ES-I3 (cell line): ENCODE results near the gene CNBP.
A peak's percentile ranks its signal among the peaks of the same experiment; 100 is the strongest.

Source experiments
- H3K36me3 ChIP-seq: 2 replicates; pipeline ENCODE4 v1.6.1; 2013; ENCODE audit warnings: mild to moderate bottlenecking, low read length, control low read depth, moderate library complexity; ENCODE audit not compliant: insufficient read depth
- H3K4me1 ChIP-seq: 2 replicates; pipeline ENCODE4 v1.6.1; 2013; ENCODE audit warnings: mild to moderate bottlenecking, control low read depth, low read length; ENCODE audit not compliant: insufficient read depth
- H3K9ac ChIP-seq: 2 replicates; pipeline ENCODE4 v1.6.1; 2013; ENCODE audit warnings: low read depth, mild to moderate bottlenecking, low read length, moderate library complexity
- H3K9me3 ChIP-seq: 2 replicates; pipeline ENCODE4 v1.6.1; 2013; ENCODE audit warnings: mild to moderate bottlenecking, low read length, moderate library complexity; ENCODE audit not compliant: control insufficient read depth, insufficient read depth

The CNBP gene

DNA sequence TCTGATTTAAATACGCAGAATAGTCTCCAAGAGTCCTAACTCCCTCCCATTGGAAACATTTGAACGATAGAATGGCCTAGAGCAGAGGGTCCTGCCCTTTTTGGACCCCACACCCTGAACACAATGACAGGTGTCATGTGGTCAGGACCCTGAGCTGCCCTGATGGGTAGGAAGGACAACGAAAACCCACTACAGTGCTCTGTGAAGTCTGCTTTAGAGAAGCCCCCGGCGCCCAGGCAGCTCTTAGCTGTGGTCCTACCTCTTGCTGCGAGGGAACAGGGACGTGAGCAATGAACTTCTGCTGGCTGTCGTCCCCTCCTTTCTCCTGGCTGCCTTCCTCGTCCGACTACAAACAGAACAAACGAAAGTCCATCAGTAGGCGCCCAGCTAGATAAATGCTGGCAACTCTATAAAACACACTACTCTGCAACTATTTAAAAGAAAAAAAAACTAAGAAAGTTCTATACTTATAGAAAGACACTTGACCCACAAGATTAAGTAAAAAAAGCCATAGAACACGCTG, 53.3 kb downstream of the CNBP start:
- Histone ChIP-seq H3K9ac (no peak overlapping the region), H3K4me1 (no peaks in the 10 kb centered on the region), H3K36me3 (peaks cover 25% of the 10 kb centered on the region), H3K9me3 (no peaks in the 10 kb centered on the region)

DNA sequence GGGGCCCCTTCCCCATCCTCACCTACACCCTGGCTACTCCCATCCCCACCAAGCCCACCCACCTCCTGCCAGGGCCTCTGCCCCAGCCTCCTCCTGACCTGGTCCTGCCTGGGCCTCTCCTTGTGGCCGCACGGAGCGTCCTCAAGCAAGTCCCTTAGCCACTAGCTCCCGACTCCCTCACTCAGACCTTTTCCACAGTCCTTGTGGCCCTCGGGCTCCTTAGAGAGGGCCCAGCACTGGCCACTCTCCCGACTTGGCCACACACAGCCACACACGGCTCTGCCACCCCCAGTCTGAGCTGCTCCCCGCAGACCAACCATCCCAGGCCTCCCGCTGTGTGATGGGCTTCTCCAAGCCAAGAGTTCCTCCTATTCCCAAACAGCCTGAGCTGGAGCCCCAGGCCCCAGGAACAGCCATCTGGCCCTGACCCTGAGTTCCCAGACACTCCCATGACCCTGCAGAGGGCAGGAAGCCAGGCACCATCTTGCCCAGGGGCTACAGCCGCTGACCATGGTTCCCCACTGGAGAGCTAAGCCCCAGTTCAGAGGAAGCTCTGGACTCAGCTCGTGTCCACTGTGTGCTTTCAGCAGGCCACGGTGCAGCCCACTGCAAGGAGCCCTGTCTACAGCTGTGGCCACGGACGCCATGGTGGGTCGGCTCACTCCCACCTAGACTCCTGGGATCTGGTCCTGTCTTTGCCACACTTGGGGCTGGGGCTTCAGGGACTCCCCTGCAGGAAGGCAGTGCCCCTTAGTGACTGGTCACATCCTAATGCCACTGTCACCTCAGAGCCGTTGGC, 55.1 kb downstream of the CNBP start:
- H3K9me3 ChIP-seq: no peaks in the 10 kb centered on the region
- H3K36me3 ChIP-seq: peaks cover 17% of the 10 kb centered on the region
- H3K9ac ChIP-seq: no peak overlapping the region
- H3K4me1 ChIP-seq: no peaks in the 10 kb centered on the region

DNA sequence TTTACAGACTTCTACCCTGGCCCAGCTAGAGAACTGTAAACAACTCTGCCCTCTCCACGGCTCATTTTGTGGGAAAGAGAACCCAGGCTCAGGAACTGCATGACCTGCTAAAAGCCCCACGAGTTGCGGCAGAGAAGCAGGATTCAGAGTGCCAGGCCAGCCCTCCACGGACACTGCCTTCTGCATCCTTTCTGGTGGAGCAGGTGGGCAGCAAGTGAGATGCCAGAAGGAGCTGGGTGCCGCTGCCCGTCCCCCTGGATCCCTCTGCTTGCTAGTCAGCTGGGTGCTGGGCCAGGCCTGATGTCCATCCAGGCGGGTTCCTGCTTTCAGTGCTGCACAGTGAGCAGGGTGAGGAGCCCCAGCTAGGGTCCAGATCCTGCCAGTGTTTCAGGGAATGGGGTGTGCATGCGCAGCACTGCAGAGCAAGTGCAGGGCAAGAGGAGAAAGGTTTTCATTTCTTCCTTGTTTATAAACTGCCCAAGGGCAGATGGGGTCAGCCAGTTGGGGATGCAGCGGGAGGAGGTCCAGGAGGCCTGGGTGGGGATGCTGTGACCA, 56.9 kb downstream of the CNBP start:
- H3K36me3 ChIP-seq: peaks cover 10% of the 10 kb centered on the region; the same call in 1 of the 2 replicates
- H3K9ac ChIP-seq: no peak overlapping the region
- no peaks in the 10 kb centered on the region for H3K4me1 ChIP-seq
- no peaks in the 10 kb centered on the region for H3K9me3 ChIP-seq

DNA sequence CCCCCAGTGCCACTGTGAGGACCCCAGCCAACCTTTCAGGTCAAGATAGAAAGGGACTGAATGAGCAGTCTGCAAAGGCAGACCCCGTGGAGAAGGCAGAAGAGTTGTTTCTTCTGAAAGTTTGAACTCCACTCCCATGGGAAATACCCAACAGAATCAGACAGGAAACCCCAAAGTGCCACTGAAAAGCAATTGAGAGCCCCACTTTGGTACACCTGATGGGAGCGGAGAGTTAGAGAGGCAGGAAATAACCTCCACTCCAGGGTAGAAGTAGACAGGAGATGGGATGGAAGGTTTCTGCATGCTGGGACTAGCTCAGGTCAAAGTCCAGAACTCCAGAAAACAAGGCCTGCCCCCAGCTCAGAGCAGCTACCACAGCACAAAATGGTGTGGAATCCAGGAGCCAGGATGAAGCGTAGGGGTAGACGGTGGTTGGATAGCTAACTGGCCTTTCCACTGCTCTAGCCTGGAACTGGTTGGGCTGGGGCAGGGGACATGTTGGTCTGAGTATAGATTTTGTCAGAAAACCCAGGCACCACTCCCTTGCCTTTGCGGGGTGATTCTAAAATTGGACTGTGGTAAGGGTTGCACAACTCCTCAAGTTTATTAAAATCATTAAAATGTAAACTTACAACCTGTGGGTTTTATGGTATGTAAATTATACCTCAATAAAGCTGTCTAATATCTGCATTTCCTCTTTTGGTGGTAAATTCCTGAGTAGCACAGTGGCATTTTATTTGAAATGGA, 60.2 kb downstream of the CNBP start:
- Histone ChIP-seq H3K9me3 (no peaks in the 10 kb centered on the region), H3K36me3 (no peaks in the 10 kb centered on the region; the same call in 1 of the 2 replicates), H3K4me1 (peaks cover 15% of the 10 kb centered on the region), H3K9ac (no peak overlapping the region)

- Histone ChIP-seq H3K36me3 (no peaks in the 10 kb centered on the region; the same call in 1 of the 2 replicates), H3K4me1 (peaks cover 15% of the 10 kb centered on the region), H3K9me3 (no peaks in the 10 kb centered on the region), H3K9ac (peak overlapping the region; percentile 73; the same call in 1 of the 2 replicates)
Observed at GRCh38 chr3:129122412-129123011, 61.2 kb downstream of the CNBP start.

GRCh38 chr3:129121792-129122411, 61.8 kb downstream of the CNBP start, which contains the start of gene RAB43:
RAB43 (minus strand) TSS chr3:129121804; CDS start chr3:129121489, 315 bp downstream.
- peaks cover 20% of the 10 kb centered on the region for H3K4me1 ChIP-seq
- H3K9me3 ChIP-seq: no peaks in the 10 kb centered on the region
- H3K9ac ChIP-seq: peak within 1 kb of the TSS; percentile 80
- no peaks in the 10 kb centered on the region; the same call in 1 of the 2 replicates for H3K36me3 ChIP-seq

DNA sequence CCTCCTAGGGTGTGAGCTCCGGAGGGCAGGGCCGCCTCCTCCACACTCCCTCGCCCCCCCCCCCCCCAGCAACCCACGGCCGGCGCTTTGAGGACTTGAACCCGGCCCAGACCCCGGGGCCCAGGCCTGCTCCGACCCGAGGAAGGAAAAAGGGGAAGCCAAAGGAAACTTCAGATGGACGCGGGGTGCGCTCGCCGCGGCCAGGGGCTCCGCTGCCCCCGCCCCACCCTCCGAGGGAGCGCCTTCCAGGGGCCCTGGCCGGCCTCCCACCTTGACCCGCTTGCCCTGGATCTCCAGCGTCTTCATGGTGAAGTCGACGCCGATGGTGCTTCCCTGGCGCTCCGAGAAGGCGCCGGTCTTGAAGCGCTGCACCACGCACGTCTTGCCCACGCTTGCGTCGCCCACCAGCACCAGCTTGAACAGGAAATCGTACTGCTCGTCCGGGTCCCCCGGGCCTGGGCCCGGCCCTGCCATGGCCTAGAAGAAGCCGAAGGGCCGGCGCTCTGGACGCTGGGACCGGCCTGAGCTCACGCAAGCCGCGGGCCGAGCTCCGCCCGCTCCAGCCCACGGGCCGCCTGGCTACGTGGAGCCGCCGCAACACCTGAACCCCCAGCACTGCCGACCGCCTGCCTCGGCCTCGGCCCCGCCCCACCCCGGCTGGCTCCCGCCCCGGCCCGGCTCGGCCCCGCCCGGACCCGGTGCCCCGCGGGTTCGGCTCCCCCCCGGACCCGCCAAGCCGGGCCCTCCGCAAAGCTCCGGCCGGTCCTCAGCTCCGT, 62.5 kb downstream of the CNBP start:
- Histone ChIP-seq H3K36me3 (no peaks in the 10 kb centered on the region; the same call in 1 of the 2 replicates), H3K9me3 (no peaks in the 10 kb centered on the region), H3K4me1 (peaks cover 26% of the 10 kb centered on the region), H3K9ac (peak overlapping the region; percentile 80)

- peak overlapping the region; percentile 80 for H3K9ac ChIP-seq
- no peaks in the 10 kb centered on the region; the same call in 1 of the 2 replicates for H3K36me3 ChIP-seq
- no peaks in the 10 kb centered on the region for H3K9me3 ChIP-seq
- H3K4me1 ChIP-seq: peaks cover 31% of the 10 kb centered on the region
Observed at GRCh38 chr3:129120254-129121004, 63.3 kb downstream of the CNBP start.

DNA sequence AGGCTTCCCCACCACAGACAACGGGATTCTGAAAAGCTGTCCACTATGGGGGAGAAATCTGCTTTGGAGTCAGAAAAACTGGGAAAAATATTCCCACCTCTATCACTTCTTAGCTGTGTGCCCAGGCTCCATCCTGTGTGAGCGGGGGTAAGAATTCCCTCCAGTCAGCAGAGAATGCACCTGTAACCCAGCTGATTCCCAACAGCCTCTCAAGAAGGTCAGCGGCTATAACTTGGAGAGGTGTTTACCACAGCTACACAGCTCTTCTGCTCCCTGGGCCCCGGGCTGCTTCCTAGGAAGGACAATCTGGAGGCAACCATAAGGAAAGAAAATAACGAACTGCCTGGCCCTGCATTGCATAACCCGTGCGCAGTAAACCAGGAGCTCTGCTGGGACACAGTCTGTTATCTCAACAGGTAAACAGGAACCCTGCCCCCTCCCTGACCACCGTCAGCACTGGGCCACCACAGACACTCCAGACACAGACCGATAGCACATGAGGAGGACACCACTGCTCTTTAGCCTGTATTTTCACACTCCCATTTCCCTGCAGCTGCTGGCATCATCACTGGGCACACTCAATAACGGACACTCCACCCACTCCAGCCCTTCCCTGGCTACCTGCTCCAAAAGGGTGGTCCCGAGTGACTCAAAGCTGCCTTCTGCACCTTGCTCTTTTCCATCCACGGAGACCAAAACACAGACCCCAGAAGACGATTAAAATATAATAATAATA, 64.2 kb downstream of the CNBP start:
- Histone ChIP-seq H3K36me3 (no peaks in the 10 kb centered on the region; the same call in 1 of the 2 replicates), H3K4me1 (peaks cover 35% of the 10 kb centered on the region), H3K9me3 (no peaks in the 10 kb centered on the region), H3K9ac (peak overlapping the region; percentile 80)

DNA sequence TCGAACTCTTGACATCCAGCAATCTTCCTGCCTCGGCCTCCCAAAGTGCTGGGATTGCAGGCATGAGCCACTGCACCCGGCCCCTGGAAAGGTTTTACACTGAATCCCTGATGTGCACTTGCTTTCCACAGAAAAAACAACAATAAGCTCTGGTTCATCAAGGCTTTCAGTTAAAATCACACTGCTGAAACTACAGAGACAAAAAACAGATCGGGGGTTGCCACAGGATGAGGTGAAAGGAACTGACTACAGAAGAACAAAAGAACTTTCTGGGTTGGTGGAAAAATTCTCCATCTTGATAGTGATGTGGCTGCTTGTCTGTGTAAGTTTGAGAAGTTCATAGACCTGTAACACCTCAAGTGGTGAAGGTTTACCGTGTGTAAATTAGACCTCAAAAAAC, 65.0 kb downstream of the CNBP start:
- Histone ChIP-seq H3K9ac (no peak overlapping the region), H3K36me3 (no peaks in the 10 kb centered on the region; the same call in 1 of the 2 replicates), H3K9me3 (no peaks in the 10 kb centered on the region), H3K4me1 (peaks cover 39% of the 10 kb centered on the region)
